ENCODE results near the gene SERPINB2. TPM values are rescaled to one million over a fixed set of nuclear protein-coding genes. Genes with fewer than 3 reads are reported as not detected.

SERPINB2 gene
- total and polyA plus RNA-seq, 2 of the 13 experiments (the other 11 are each of a cell fraction or from before 2014, with no cell fraction given), result 0.07 to 0.11 TPM

- Histone ChIP-seq H3K4me1 (ENCODE audit: insufficient read depth, low read length) (no peaks in the 10 kb centered on the region), H3K36me3 (replicated peaks in 1 of 2; ENCODE audit: control insufficient read depth in 1 of 2, insufficient read depth in 2 of 2, low read length in 2 of 2) (no peaks in the 10 kb centered on the region), H3K9me3 (ENCODE audit: low read length) (no peaks in the 10 kb centered on the region), H3K27ac (ENCODE audit: extremely low read length, insufficient read depth, low read length) (no peak overlapping the region), H3K79me2 (ENCODE audit: insufficient read depth, low read length) (no peaks in the 10 kb centered on the region), H3K9ac (ENCODE audit: insufficient read depth, low read depth, low read length) (no peak overlapping the region), H2AFZ (ENCODE audit: low read length) (no peak overlapping the region), H3K4me3 (replicated peaks in 1 of 3; ENCODE audit: insufficient read depth in 1 of 3, low read depth in 2 of 3, low read length in 3 of 3) (no peak overlapping the region), H4K20me1 (ENCODE audit: insufficient read depth, low read length) (no peaks in the 10 kb centered on the region), H3K27me3 (ENCODE audit: control insufficient read depth in 1 of 2, insufficient read depth in 2 of 2, low read length in 2 of 2) (no peaks in the 10 kb centered on the region), H3K4me2 (ENCODE audit: low read depth, low read length) (no peak overlapping the region)
- ChIA-PET POLR2A (no interaction called here), CTCF (ENCODE audit: low intra/inter-chr PET ratio, low total read pairs) (no interaction called here)
- 0% methylated on average over 2 of the region's 2 CpGs for WGBS (ENCODE audit: low lambda C conversion rate)
- intact Hi-C loops (cut with micrococcal nuclease; ENCODE audit: unreplicated experiment), result no loop called here
- DNase-seq (ENCODE audit: low spot score) (no peak), FAIRE-seq (no peak), ATAC-seq (no peak)
- no TSS peak for BruUV-seq (replicated peaks)
- in situ Hi-C loops (cut with HindIII; ENCODE audit: extremely low pct_ligation_motif_present, low pct_unique_long_range_greater_than_20kb), result no loop called here
- no peak for TF ChIP-seq ZNF292 (CRISPR knock-in tag; IDR thresholded peaks at IDR 0.05; ENCODE audit: borderline replicate concordance, low read depth)
- TF ChIP-seq JDP2 (CRISPR knock-in tag; IDR thresholded peaks at IDR 0.05; ENCODE audit: borderline replicate concordance), result no peak
- 0 out of 2 replicates have a peak, but pooled peaks have one; percentile 5 for TF ChIP-seq CREB1 (IDR thresholded peaks at IDR 0.05)
- no peak for TF ChIP-seq CREB1 (CRISPR knock-in tag; IDR thresholded peaks at IDR 0.05)
Observed at GRCh38 chr18:63879709-63880108, 7.8 kb upstream of the SERPINB2 start.

GRCh38 chr18:63881851-63882250 lies 5.7 kb upstream of the SERPINB2 start:
- ChIA-PET POLR2A (no interaction called here), CTCF (ENCODE audit: low intra/inter-chr PET ratio, low total read pairs) (no interaction called here)
- no peaks in the 10 kb centered on the region for H3K36me3 ChIP-seq (replicated peaks in 1 of 2; ENCODE audit: control insufficient read depth in 1 of 2, insufficient read depth in 2 of 2, low read length in 2 of 2)
- no peak overlapping the region for H3K27ac ChIP-seq (ENCODE audit: extremely low read length, insufficient read depth, low read length)
- ATAC-seq (no peak), DNase-seq (ENCODE audit: low spot score) (no peak), FAIRE-seq (no peak)
- H4K20me1 ChIP-seq (ENCODE audit: insufficient read depth, low read length), result no peaks in the 10 kb centered on the region
- no peaks in the 10 kb centered on the region for H3K9me3 ChIP-seq (ENCODE audit: low read length)
- BruUV-seq (replicated peaks), result no TSS peak
- H3K4me3 ChIP-seq (replicated peaks in 1 of 3; ENCODE audit: insufficient read depth in 1 of 3, low read depth in 2 of 3, low read length in 3 of 3), result no peak overlapping the region
- in situ Hi-C loops (cut with HindIII; ENCODE audit: extremely low pct_ligation_motif_present, low pct_unique_long_range_greater_than_20kb), result no loop called here
- H3K4me1 ChIP-seq (ENCODE audit: insufficient read depth, low read length), result no peaks in the 10 kb centered on the region
- H2AFZ ChIP-seq (ENCODE audit: low read length), result no peak overlapping the region
- WGBS (ENCODE audit: low lambda C conversion rate), result 25% methylated on average over 4 of the region's 4 CpGs
- intact Hi-C loops (cut with micrococcal nuclease; ENCODE audit: unreplicated experiment), result no loop called here
- TF ChIP-seq ZNF30 (CRISPR knock-in tag; IDR thresholded peaks at IDR 0.05), result no peak
- TF ChIP-seq MLX (CRISPR knock-in tag; IDR thresholded peaks at IDR 0.05), result no peak
- no peak for TF ChIP-seq SIN3A (IDR thresholded peaks at IDR 0.05; ENCODE audit: borderline replicate concordance, low read depth, low read length)
- TF ChIP-seq TFE3 (CRISPR knock-in tag; IDR thresholded peaks at IDR 0.05), result no peak
- TF ChIP-seq ZNF597 (CRISPR knock-in tag; IDR thresholded peaks at IDR 0.05), result no peak
- TF ChIP-seq HNF4A (CRISPR knock-in tag; IDR thresholded peaks at IDR 0.05), result no peak
- TF ChIP-seq ZNF850 (CRISPR knock-in tag; conservative IDR thresholded peaks at IDR 0.05), result no peak
- no peak for TF ChIP-seq REXO4 (CRISPR knock-in tag; IDR thresholded peaks at IDR 0.05; ENCODE audit: borderline replicate concordance)
- no peak for TF ChIP-seq PCBP2 (optimal IDR thresholded peaks at IDR 0.05; ENCODE audit: low read depth, low read length, poor library complexity, severe bottlenecking)
- TF ChIP-seq ZNF563 (CRISPR knock-in tag; IDR thresholded peaks at IDR 0.05), result no peak
- H3K4me2 ChIP-seq (ENCODE audit: low read depth, low read length), result no peak overlapping the region
- no peaks in the 10 kb centered on the region for H3K27me3 ChIP-seq (ENCODE audit: control insufficient read depth in 1 of 2, insufficient read depth in 2 of 2, low read length in 2 of 2)
- H3K79me2 ChIP-seq (ENCODE audit: insufficient read depth, low read length), result no peaks in the 10 kb centered on the region
- H3K9ac ChIP-seq (ENCODE audit: insufficient read depth, low read depth, low read length), result no peak overlapping the region
